DLD1 (cell line): ENCODE results near the gene CADM2.

ENCODE experiments used
- in situ Hi-C: cut with HindIII; loops from 2 replicates; pipeline ENCODE4 v1.10.0; 2017; ENCODE audit warnings: low sequenced_read_pairs

Gene CADM2

DNA sequence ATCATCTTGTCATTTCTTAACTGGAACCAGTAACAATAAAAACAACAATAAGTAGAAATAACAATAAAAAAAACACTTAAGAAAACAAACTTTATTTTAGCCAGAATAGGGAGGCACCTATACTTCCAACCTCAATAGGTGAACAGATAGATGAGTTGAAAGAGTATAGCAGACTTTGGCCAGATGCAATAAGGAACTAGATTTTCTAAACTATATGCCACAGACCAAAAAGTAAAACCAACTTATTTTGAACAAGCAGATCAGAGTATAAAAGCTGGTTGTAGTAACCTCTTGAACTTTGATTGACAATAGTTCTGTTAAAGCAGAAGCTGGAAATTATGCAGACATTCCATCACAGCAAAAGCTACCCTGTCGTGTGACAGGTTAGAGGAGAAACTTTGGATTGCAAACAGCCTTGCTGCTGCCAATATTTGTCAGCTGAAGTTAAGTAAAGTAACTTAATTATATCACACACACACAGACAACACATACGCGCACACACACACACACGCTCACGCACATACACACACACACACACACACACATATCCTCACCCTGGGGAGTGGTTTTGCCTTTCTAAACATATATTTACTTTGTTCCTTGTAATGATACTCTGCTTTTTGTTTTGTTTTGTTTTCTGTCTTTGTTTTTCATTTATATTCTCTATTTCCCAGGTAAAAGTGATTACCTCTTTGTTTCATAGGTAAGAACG is 1128.5 kb downstream of the CADM2 start:
- in situ Hi-C loops = no loop called here

- in situ Hi-C loops = no loop called here
These were observed 1145.4 kb downstream of the CADM2 start for GRCh38 chr3:86104154-86104553.

GRCh38 chr3:86109434-86109833 is 1150.6 kb downstream of the CADM2 start:
- in situ Hi-C loops = no loop called here
